ENCODE data around the gene PLCXD3. TPM values are rescaled to one million over a fixed set of nuclear protein-coding genes. Genes with fewer than 3 reads are reported as not detected.

The PLCXD3 gene
- total and polyA plus RNA-seq, 2 of the 4 experiments (the other 2 are of a cell fraction): under 0.01 to 0.02 TPM

- Histone ChIP-seq H2AFZ (replicated peaks; ENCODE audit: low read length, poor library complexity) (no peak overlapping the region), H3K27me3 (ENCODE audit: control insufficient read depth, insufficient read depth, low read length) (no peaks in the 10 kb centered on the region), H3K9ac (ENCODE audit: low read depth, low read length) (no peak overlapping the region), H3K56ac (ENCODE audit: extremely low read depth, insufficient read depth, low read length) (no peak overlapping the region), H3K23ac (ENCODE audit: low read depth, low read length) (no peak overlapping the region), H3K4me1 (ENCODE audit: control insufficient read depth, insufficient read depth, low read length) (no peaks in the 10 kb centered on the region), H4K20me1 (ENCODE audit: insufficient read depth, low read length) (no peaks in the 10 kb centered on the region), H3K9me3 (ENCODE audit: control insufficient read depth, insufficient read depth, low read length) (no peaks in the 10 kb centered on the region), H3K14ac (replicated peaks; ENCODE audit: low read depth, low read length) (no peak overlapping the region), H3K9me1 (ENCODE audit: insufficient read depth, low read length) (no peaks in the 10 kb centered on the region), H4K5ac (ENCODE audit: low read depth, low read length) (no peak overlapping the region), H2AK9ac (replicated peaks; ENCODE audit: low read depth, low read length, poor library complexity) (no peak overlapping the region), H2BK15ac (ENCODE audit: low read depth, low read length) (no peak overlapping the region), H4K8ac (ENCODE audit: low read depth in 2 of 2, low read length in 2 of 2) (no peak overlapping the region), H3K27ac (ENCODE audit: insufficient read depth, low read length) (no peak overlapping the region), H3K79me1 (ENCODE audit: low read depth in 1 of 2, low read length in 2 of 2) (no peaks in the 10 kb centered on the region), H3K18ac (ENCODE audit: low read depth, low read length) (no peak overlapping the region), H4K91ac (ENCODE audit: insufficient read depth, low read depth, low read length) (no peak overlapping the region), H3K4me3 (ENCODE audit: insufficient read depth, low read depth, low read length) (no peak overlapping the region), H3K4me2 (ENCODE audit: low read depth, low read length) (no peak overlapping the region), H2AK5ac (ENCODE audit: low read depth, low read length) (no peak overlapping the region), H3K36me3 (ENCODE audit: control insufficient read depth, insufficient read depth, low read length) (no peaks in the 10 kb centered on the region), H3K4ac (ENCODE audit: low read depth, low read length) (no peak overlapping the region), H2BK120ac (ENCODE audit: low read depth, low read length) (no peak overlapping the region), H2BK5ac (ENCODE audit: low read depth, low read length, poor library complexity, severe bottlenecking) (no peak overlapping the region), H2BK20ac (ENCODE audit: low read depth, low read length) (no peak overlapping the region)
- in situ Hi-C loops (cut with MboI; ENCODE audit: low sequenced_read_pairs): loop anchor here (10.0 kb wide), 1 partner anchor 443 kb away; the partner anchor contains the start of gene C7
- POLR2A ChIA-PET (ENCODE audit: unreplicated experiment): no interaction called here
- intact Hi-C loops (cut with micrococcal nuclease): loop anchor here (2.0 kb wide), 2 partner anchors 77 to 443 kb away; no protein-coding TSS in a partner anchor
- CTCF ChIA-PET: interaction anchor here (0.6 to 1.5 kb wide), 5 partner anchors 10 to 443 kb away, joined by 3 to 6 read pairs (median 3); no protein-coding TSS in a partner anchor
- DNase-seq (no peak), ATAC-seq (ENCODE audit: low read depth) (no peak)
- dilution Hi-C loops (cut with HindIII; ENCODE audit: low sequenced_read_pairs, unreplicated experiment): no loop called here
- no CpG with 5 or more reads among the region's 1 CpG for WGBS, 2 experiments (ENCODE audit: extremely low coverage in 2 of 2, insufficient read length in 1 of 2)
- no TSS peak for BruUV-seq (replicated peaks)
- TF ChIP-seq CTCF (conservative IDR thresholded peaks at IDR 0.05; ENCODE audit: low read depth, low read length) (0 out of 2 replicates have a peak, but pooled peaks have one; percentile 12), NFE2L2 (IDR thresholded peaks at IDR 0.05; ENCODE audit: low read depth, low read length) (no peak)
These were observed 162.8 kb downstream of the PLCXD3 start for GRCh38 chr5:41347569-41347968.

All from IMR-90 (cell line).